HepG2 (cell line): ENCODE measurements around the gene ROM1.

Experiments used
- ISL2 ChIP-seq: sonication (generic); formaldehyde crosslinking; IDR thresholded peaks from 2 replicates; pipeline ENCODE4 v1.5.0; 2020; ENCODE audit warnings: missing genetic modification reagents
- JDP2 ChIP-seq: sonication (generic); formaldehyde crosslinking; IDR thresholded peaks from 2 replicates; pipeline ENCODE4 v1.8.1; 2022; ENCODE audit warnings: missing genetic modification reagents, borderline replicate concordance
- MAFK ChIP-seq, 2 experiments: IDR thresholded peaks in 1 of 2; conservative IDR thresholded peaks in 1 of 2; 2 replicates each; pipeline ENCODE4 v1.6.1; 2011; ENCODE audit warnings: improper control_type of control experiment in 2 of 2, low read length in 2 of 2
- NFE2L2 ChIP-seq: fragments of 150-350 bp; IDR thresholded peaks from 2 replicates; pipeline ENCODE4 v1.6.1; 2014; ENCODE audit warnings: low read length
- SALL2 ChIP-seq: sonication (generic); formaldehyde crosslinking; IDR thresholded peaks from 2 replicates; pipeline ENCODE4 v1.8.1; 2023; ENCODE audit warnings: mild to moderate bottlenecking, missing genetic modification reagents, inconsistent platforms
- TCF7L2 ChIP-seq: IDR thresholded peaks from 2 replicates; pipeline ENCODE4 v1.6.1; 2011; ENCODE audit warnings: mild to moderate bottlenecking, low read depth, low read length, moderate library complexity

GRCh38 chr11:62566247-62566646, 46.8 kb upstream of the ROM1 start:
- TF ChIP-seq TCF7L2 (no peak), SALL2 (CRISPR knock-in tag) (no peak), NFE2L2 (no peak), JDP2 (no peak), ISL2 (no peak), MAFK (conservative IDR thresholded peaks at IDR 0.05 in 1 of 2, IDR thresholded peaks at IDR 0.05 in 1 of 2; ENCODE audit: low read length in 2 of 2) (peak in 1 of 2 experiments; percentile 16; a peak in 1 of 4 replicates)
